HAP-1 (cell line): ENCODE data around the gene CREB3L1.

ENCODE experiments used
- DNase-seq, 2 experiments: peaks; one replicate each; pipeline ENCODE4 v3.0.0-alpha.2; 2016 to 2020; ENCODE audit warnings: low spot score in 2 of 2
- H3K27me3 ChIP-seq: fragments of 250-450 bp; sonication (Bioruptor Pico); 2 replicates; pipeline ENCODE4 v1.5.1; 2020; ENCODE audit warnings: low read depth, mild to moderate bottlenecking, moderate library complexity
- H3K36me3 ChIP-seq: fragments of 250-450 bp; sonication (Bioruptor Pico); replicated peaks from 2 replicates; pipeline ENCODE4 v1.5.1; 2020; ENCODE audit warnings: mild to moderate bottlenecking
- H3K4me1 ChIP-seq: fragments of 250-450 bp; sonication (Bioruptor Pico); 2 replicates; pipeline ENCODE4 v1.5.1; 2020; ENCODE audit warnings: mild to moderate bottlenecking
- H3K4me3 ChIP-seq: fragments of 250-450 bp; sonication (Bioruptor Pico); 2 replicates; pipeline ENCODE4 v1.5.1; 2020; ENCODE audit warnings: mild to moderate bottlenecking, moderate library complexity
- H3K9me3 ChIP-seq: fragments of 250-450 bp; sonication (Bioruptor Pico); 2 replicates; pipeline ENCODE4 v1.5.1; 2020; ENCODE audit warnings: mild to moderate bottlenecking, moderate library complexity
- in situ Hi-C: fragments of 300-500 bp; cut with MboI; formaldehyde crosslinking; loops from 3 replicates; pipeline ENCODE4 v1.14.3; 2020; ENCODE audit warnings: low sequenced_read_pairs, inconsistent platforms, mixed read lengths

Gene CREB3L1

DNA sequence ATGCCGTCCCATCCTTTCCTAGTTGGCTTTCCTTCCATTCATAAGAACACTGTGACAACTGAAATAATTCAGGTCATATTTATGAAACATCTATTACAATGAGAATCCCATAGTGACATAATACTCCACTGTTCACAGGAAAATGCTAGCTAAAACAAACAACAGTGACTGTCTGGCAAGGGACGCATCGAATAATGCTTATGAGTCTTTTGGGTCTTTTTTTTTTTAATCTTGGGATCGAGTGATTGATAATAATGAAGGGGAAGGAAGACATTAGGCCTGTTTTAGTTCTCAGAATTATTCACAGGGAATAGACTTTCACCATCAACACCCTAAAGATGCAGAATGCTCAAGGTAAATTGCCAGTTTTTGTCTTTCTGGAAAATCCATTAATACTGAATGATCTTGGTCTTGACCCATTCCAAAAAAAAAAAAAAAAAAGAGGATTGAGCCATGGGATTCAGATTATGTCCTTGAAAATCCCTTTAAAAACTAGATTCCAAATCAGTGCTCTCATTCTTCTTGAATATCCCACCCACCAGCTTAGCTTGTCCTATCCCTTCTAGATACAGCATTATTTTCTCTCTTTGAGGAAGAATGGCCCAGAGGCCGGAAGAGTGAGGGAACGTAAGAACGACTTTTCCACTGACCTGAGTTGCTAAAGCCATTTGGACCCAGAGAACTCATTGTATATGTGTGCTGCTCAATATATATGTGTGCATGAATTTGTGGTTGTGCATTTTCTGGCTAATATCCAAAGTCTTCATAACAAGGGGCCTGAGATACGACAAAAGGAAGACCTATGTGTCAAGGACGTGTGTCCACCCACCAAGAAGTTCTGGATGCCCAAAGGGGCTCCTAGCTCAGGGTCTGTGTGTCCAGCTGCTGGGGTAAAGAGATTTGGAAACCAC is 35.2 kb upstream of the CREB3L1 start:
- Histone ChIP-seq H3K4me1 (peaks cover 39% of the 10 kb centered on the region), H3K4me3 (peak overlapping the region; percentile 46), H3K27me3 (no peaks in the 10 kb centered on the region), H3K36me3 (no peaks in the 10 kb centered on the region), H3K9me3 (no peaks in the 10 kb centered on the region)
- in situ Hi-C loops: loop anchor here (5.0 kb wide), 1 partner anchor 80 kb away; no protein-coding TSS in a partner anchor
- DNase-seq: peak in 1 of 2 experiments; percentile 43

DNA sequence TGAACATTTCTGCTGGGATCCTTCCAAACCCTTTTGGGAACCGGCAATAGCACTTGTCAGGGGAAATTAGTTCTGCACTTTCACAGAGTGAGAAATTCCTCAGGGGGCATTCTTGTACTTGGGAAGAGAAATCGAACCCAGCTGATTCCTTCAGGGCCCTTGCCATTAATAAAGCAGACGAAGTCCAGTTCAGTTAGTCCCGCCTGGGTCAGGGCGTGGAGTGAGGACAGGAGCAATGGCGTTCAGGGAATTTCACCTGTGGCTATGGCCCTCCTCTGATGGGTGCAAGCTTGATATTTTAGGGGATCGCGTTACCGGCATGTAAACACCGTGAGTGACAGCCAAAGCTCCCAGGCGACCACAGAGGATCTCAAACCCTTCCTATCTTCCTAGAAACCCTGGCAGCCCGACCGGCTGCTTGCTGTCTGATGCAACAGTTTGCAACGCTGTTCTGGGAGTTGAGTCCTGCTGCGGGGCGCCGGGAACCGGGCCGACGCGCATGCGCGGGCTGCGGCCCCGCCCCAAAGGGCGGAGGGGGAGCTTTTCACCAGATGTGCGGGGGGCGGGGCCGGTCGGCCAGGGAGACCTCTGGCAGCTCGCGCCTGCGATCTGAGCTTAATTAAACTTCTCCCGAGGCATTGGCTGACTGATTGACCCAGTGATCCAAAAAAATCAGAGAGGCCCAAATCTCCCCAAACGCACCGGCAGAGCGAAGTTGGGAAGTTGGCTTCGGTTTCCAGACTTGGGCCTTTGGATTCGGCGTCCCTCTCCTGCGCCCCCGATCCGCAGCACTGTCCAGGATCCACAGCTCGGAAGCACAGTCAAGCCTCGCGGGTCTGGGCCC is 34.3 kb upstream of the CREB3L1 start:
- peak; percentile 91 to 98 for DNase-seq
- peaks cover 39% of the 10 kb centered on the region for H3K4me1 ChIP-seq
- peak overlapping the region; percentile 46 for H3K4me3 ChIP-seq
- no peaks in the 10 kb centered on the region for H3K36me3 ChIP-seq
- H3K27me3 ChIP-seq: no peaks in the 10 kb centered on the region
- H3K9me3 ChIP-seq: no peaks in the 10 kb centered on the region
- in situ Hi-C loops: loop anchor here (5.0 kb wide), 1 partner anchor 79 kb away; no protein-coding TSS in a partner anchor

DNA sequence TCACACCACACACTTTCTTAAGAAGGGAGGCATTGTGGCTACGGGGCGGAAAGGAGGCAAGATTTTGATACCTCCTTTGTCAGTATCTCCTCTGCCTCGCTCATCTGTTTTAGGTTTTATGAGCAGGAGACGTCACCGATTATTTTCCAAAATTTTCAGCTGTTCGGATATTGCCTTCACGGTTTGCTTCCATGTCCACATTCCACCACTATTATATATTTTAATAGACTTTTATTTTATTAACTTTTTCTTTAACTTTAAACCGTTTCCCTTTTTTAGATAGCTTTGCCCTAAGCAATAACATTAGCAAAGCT is 33.7 kb upstream of the CREB3L1 start:
- no peaks in the 10 kb centered on the region for H3K27me3 ChIP-seq
- in situ Hi-C loops: loop anchor here (5.0 kb wide), 1 partner anchor 79 kb away; no protein-coding TSS in a partner anchor
- no peak for DNase-seq
- no peaks in the 10 kb centered on the region for H3K36me3 ChIP-seq
- H3K4me1 ChIP-seq: peaks cover 39% of the 10 kb centered on the region
- peak overlapping the region; percentile 46 for H3K4me3 ChIP-seq
- H3K9me3 ChIP-seq: no peaks in the 10 kb centered on the region

DNA sequence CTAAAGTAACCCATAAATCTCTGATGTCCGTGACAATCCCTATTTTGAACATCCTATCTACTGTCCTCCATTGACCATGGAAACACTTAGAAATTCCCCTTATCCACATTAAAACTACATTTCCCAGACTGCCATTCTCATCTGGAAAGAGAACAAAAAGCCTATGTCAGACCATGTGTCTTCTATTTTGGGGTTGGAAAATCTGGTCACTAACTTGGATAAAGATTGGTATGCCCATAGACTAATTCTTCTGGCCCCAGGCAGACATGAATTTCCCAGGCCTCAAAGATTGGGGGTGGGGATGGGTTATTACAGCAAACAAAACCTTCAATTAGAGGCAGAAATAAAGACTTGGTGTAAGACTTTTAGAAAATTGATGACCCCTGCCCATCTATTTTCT is 30.9 kb upstream of the CREB3L1 start:
- DNase-seq: no peak
- H3K4me3 ChIP-seq: no peak overlapping the region
- H3K4me1 ChIP-seq: peaks cover 17% of the 10 kb centered on the region
- in situ Hi-C loops: no loop called here
- no peaks in the 10 kb centered on the region for H3K36me3 ChIP-seq
- H3K27me3 ChIP-seq: no peaks in the 10 kb centered on the region
- H3K9me3 ChIP-seq: no peaks in the 10 kb centered on the region

DNA sequence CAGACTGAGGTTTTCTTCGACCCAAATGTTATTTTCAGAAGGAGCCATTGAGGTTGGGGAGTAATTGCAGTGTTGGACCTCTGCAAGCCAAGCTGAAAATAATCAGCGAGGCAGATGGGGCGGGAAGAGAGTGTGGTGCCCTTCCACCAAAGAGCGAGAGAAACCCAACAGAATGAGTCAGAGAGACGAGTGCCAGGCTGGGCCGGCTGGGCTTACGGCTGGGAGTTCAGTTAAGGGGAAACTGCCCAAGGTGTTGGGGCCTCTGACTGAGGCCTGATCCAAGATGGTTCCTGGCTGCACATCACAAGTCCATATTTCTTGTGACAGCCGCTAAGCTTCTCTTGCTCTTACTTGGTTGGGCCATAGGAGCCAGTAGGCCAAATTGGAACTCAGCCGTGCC is 30.4 kb upstream of the CREB3L1 start:
- Histone ChIP-seq H3K4me3 (no peak overlapping the region), H3K36me3 (no peaks in the 10 kb centered on the region), H3K27me3 (no peaks in the 10 kb centered on the region), H3K4me1 (peaks cover 12% of the 10 kb centered on the region), H3K9me3 (no peaks in the 10 kb centered on the region)
- no peak for DNase-seq
- in situ Hi-C loops: no loop called here

DNA sequence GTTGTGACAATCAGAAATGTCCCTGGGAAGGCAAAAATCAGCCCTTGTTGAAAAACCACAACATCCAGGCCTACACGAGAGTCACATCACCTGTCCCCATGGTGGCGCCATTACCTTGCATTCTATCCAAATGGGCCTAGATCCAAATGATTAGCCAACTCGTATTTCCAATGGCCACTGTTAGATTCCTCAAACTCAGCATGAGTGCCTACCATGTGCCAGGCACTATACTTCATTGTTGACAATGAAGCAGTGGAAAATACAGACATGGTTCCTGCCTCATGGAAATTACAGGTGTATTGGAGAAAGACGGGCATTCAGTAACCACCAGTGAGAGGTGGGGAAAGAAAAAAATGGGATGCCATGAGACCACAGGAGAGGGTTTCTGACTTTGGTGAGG is 29.8 kb upstream of the CREB3L1 start:
- Histone ChIP-seq H3K4me1 (peaks cover 7% of the 10 kb centered on the region), H3K4me3 (no peak overlapping the region), H3K27me3 (no peaks in the 10 kb centered on the region), H3K9me3 (no peaks in the 10 kb centered on the region), H3K36me3 (no peaks in the 10 kb centered on the region)
- in situ Hi-C loops: no loop called here
- DNase-seq: peak in 1 of 2 experiments; percentile 63

DNA sequence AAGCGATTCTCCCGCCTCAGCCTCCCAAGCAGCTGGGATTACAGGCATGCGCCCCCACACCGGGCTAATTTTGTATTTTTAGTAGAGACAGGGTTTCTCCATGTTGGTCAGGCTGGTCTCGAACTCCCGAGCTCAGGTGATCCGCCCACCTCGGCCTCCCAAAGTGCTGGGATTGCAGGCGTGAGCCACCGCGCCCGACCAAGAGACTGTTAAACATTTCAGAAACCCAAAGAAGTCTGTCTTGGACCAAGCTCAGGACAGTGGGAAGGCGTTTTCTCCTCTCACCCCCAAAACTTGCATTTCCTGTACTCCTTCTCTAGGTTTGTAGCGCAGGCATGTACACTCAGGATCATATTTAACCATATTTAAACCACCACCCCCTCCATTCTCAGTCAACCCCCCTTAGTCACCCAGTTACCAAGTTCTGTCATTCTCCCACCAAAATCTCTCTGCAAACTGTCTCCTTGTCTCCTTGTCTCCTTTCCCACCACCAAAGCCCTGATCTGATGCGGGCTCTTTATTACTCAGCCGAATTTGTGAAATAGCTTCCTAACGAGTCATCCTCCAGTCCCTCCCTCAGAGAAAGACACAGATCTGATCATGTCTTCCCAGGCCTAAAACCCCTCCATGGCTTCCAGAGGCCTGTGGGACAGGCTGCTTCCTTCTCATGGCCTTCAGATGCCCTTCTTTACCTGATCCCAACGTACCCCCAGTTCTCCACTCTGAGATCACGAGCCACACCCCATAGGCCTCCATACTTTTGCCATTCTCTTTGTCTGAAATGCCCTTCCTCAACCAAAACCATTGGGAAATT is 29.0 kb upstream of the CREB3L1 start:
- no peaks in the 10 kb centered on the region for H3K36me3 ChIP-seq
- peaks cover 5% of the 10 kb centered on the region for H3K4me1 ChIP-seq
- no peaks in the 10 kb centered on the region for H3K9me3 ChIP-seq
- H3K27me3 ChIP-seq: no peaks in the 10 kb centered on the region
- H3K4me3 ChIP-seq: no peak overlapping the region
- no peak for DNase-seq
- in situ Hi-C loops: no loop called here

DNA sequence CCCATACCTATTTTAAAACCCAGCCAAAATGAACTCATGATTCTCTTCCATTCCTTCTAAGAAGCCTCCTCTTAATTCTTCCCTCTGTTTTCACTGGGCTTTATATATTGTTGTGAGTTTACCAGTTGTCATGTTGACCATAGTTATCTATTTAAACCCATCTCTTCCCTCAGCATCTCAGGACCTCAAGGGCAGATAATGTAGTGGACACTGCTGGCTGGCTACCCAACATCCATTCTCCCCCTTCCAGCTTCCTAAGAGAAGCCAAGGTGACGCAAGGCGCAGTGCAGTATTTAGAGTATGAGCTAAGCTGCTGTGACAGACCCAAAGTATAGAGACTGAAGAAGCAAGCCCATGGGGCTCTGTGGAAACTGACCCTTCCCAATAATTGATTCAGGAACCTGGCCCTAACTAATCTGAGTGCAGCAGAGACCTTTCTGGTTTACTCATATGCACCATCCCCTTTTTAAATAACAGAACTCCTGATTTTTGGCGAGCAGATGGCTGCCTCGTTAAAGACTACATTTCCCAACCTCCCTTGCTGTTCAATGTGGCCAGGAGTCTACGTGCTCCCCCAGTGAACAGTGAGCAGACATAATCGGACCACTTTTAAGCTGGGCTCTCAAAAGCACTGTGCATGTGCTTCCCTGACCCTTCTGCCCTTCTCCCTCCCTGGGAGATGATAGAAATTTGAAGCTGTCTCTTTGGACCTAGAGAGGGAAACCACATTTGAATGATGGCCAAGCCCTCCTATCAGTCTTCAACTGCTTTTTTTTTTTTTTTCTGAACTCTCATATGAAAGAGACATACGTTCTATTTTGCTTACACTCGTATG is 28.1 kb upstream of the CREB3L1 start:
- H3K36me3 ChIP-seq: no peaks in the 10 kb centered on the region
- H3K27me3 ChIP-seq: no peaks in the 10 kb centered on the region
- no peak for DNase-seq
- in situ Hi-C loops: no loop called here
- H3K4me1 ChIP-seq: no peaks in the 10 kb centered on the region; the same call in 1 of the 2 replicates
- H3K4me3 ChIP-seq: no peak overlapping the region
- H3K9me3 ChIP-seq: no peaks in the 10 kb centered on the region

DNA sequence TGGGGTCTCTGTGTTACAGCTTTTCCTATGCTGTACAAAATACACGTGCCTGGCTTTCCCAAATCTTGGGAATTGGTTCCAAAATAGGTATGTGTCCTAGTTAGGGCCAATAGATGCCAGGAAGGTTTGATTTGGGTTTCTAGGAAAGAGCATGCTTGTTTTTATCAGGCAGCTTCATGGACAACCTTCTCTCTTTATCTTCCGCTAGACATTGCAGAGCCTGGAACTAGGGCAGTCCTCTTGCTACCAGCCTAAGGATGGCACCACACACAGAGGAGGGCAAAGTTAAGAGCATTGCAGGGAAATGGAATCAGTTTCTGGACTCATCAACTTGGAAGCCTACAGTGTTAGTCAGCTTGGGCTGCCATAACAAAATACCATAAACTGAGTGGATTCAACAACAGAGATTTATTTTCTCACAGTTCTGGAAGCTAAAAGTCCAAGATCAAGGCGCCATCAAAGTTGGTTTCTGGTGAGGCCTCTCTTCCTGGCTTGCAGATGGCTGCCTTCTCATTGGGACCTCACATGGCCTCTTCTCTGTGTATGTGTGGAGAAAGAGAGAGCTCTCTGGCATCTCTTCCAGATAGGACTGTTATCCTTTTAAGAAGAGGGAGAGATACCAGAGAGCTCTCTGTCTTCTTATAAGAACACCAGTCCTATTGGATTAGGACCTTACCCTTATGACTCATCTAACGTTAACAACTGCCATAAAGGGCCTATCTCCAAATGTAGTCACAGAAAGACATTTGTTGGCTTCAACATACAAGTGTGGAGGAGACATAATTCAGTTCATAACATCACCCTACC is 27.3 kb upstream of the CREB3L1 start:
- H3K9me3 ChIP-seq: no peaks in the 10 kb centered on the region
- H3K36me3 ChIP-seq: no peaks in the 10 kb centered on the region
- H3K4me3 ChIP-seq: no peak overlapping the region
- peaks cover 3% of the 10 kb centered on the region; the same call in 1 of the 2 replicates for H3K27me3 ChIP-seq
- H3K4me1 ChIP-seq: no peaks in the 10 kb centered on the region; the same call in 1 of the 2 replicates
- in situ Hi-C loops: no loop called here
- no peak for DNase-seq

DNA sequence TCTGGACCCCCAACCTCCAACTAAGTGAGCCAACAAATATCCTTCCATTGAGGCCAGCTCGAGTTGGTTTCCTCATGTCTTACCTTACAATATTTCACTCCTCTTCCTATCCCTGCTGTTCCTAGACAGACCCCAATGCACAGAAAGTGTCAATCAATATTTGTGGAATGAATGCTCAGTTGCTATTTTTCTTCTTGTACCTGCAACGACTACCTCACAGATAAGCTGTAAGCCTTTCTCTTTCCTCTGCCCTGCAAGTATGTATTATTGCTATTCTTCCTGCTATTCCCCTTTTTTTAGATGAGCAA is 26.8 kb upstream of the CREB3L1 start:
- in situ Hi-C loops: no loop called here
- H3K9me3 ChIP-seq: no peaks in the 10 kb centered on the region
- no peak for DNase-seq
- no peaks in the 10 kb centered on the region for H3K36me3 ChIP-seq
- H3K27me3 ChIP-seq: peaks cover 3% of the 10 kb centered on the region; the same call in 1 of the 2 replicates
- no peak overlapping the region for H3K4me3 ChIP-seq
- no peaks in the 10 kb centered on the region; the same call in 1 of the 2 replicates for H3K4me1 ChIP-seq

DNA sequence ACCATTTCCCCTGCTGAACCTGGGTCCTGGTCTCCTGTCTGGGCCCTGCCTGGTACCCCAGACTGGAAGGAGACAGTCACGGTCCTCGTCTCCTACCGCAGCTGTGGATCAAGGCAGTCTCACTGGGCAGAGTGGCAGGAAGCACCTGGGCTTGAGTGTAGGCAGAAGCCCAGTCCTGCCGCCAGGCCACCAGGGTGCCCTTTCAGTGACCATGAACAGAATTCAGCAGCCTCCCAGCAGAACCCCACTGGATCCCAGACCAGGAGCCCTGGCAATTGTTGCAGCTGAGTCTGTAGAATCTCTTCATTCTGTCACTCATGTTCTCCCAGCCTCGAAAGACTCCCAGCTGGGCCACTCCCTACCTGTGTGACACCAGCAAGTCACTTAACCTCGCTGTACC is 25.5 kb upstream of the CREB3L1 start:
- Histone ChIP-seq H3K27me3 (peaks cover 3% of the 10 kb centered on the region; the same call in 1 of the 2 replicates), H3K36me3 (no peaks in the 10 kb centered on the region), H3K9me3 (no peaks in the 10 kb centered on the region), H3K4me1 (no peaks in the 10 kb centered on the region; the same call in 1 of the 2 replicates), H3K4me3 (no peak overlapping the region)
- in situ Hi-C loops: no loop called here
- no peak for DNase-seq

DNA sequence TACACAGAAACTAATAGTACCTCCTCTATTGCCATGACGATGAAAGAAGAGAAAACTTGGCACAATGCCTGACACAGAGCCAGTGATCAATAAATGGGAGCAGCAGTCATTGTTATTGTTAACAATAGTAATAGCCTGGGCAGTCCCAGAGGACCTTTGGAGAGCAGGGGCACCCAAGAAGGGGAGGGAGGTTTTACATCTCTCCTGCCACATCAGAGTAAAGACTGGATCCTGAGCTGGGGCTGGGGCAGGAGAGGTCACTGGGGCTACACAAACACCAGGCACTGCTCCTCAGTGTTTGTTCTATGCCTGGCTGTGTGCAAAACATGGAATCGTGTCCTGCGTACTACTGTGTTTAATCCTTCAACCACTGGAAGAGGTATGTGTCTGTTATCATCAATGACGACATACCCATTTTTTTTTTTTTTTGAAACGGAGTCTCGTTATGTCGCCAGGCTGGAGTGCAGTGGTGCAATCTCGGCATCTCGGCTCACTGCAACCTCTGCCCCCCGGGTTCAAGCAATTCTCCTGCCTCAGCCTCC is 25.0 kb upstream of the CREB3L1 start:
- peak in 1 of 2 experiments; percentile 43 for DNase-seq
- Histone ChIP-seq H3K4me1 (no peaks in the 10 kb centered on the region; the same call in 1 of the 2 replicates), H3K36me3 (no peaks in the 10 kb centered on the region), H3K4me3 (no peak overlapping the region), H3K27me3 (peaks cover 3% of the 10 kb centered on the region; the same call in 1 of the 2 replicates), H3K9me3 (no peaks in the 10 kb centered on the region)
- in situ Hi-C loops: no loop called here
